Natural killer cell (primary cell): ENCODE results near the gene IL4R. TPM values are rescaled to one million over a fixed set of nuclear protein-coding genes. Genes with fewer than 3 reads are reported as not detected.
"Not testable (repeated sequence)": the region's sequence is repeated elsewhere in the genome, so short reads cannot be mapped to it uniquely, and the experiment has no call there.

Source experiments
- ATAC-seq, 3 donors: fragments of 150-1000 bp in 2 of 3; fragments of 200-7000 bp in 1 of 3; cut with Tn5 transposase; 1 replicate in 1 of 3; 2 replicates in 2 of 3; pipeline ENCODE4 v1.10.0; 2021; ENCODE audit warnings: mild to moderate bottlenecking in 2 of 3, moderate library complexity in 2 of 3
- DNase-seq, 2 donors: peaks; one replicate each; pipeline versions ENCODE4 v3.0.0 to v3.0.0-alpha.2; 2013 to 2021; ENCODE audit warnings: mixed read lengths in 1 of 2
- H3K27ac ChIP-seq: one replicate; pipeline ENCODE4 v1.5.1; 2013; ENCODE audit warnings: mild to moderate bottlenecking, low read length
- H3K27me3 ChIP-seq: one replicate; pipeline ENCODE4 v1.6.1; 2013; ENCODE audit warnings: low read length; ENCODE audit not compliant: control insufficient read depth, insufficient read depth
- H3K36me3 ChIP-seq: one replicate; pipeline ENCODE4 v1.6.1; 2013; ENCODE audit warnings: low read length; ENCODE audit not compliant: control insufficient read depth, insufficient read depth
- H3K4me1 ChIP-seq: one replicate; pipeline ENCODE4 v1.6.1; 2013; ENCODE audit warnings: low read length; ENCODE audit not compliant: control insufficient read depth, insufficient read depth
- H3K4me3 ChIP-seq: one replicate; pipeline ENCODE4 v1.5.1; 2013; ENCODE audit warnings: low read length
- H3K9me3 ChIP-seq: one replicate; pipeline ENCODE4 v1.6.1; 2013; ENCODE audit warnings: low read length; ENCODE audit not compliant: control insufficient read depth, insufficient read depth
- H3K27ac Mint-ChIP-seq, 2 donors: one replicate each; pipeline ENCODE4 v1.8.0; 2022; ENCODE audit warnings: mild to moderate bottlenecking in 2 of 2, mixed read lengths in 2 of 2, moderate library complexity in 1 of 2
- H3K27me3 Mint-ChIP-seq, 2 donors: one replicate each; pipeline ENCODE4 v1.8.0; 2022; ENCODE audit warnings: low read depth in 2 of 2, mixed read lengths in 2 of 2
- H3K36me3 Mint-ChIP-seq: one replicate; pipeline ENCODE4 v1.8.0; 2022; ENCODE audit warnings: mixed read lengths
- H3K4me1 Mint-ChIP-seq, 2 donors: one replicate each; pipeline ENCODE4 v1.8.0; 2022; ENCODE audit warnings: mixed read lengths in 2 of 2
- H3K4me3 Mint-ChIP-seq: one replicate; pipeline ENCODE4 v1.8.0; 2022; ENCODE audit warnings: mild to moderate bottlenecking, moderate library complexity, mixed read lengths
- H3K9me3 Mint-ChIP-seq, 2 donors: one replicate each; pipeline ENCODE4 v1.8.0; 2022; ENCODE audit warnings: mixed read lengths in 2 of 2
- CTCF ChIP-seq: fragments of 200-600 bp; IDR thresholded peaks from one replicate; pipeline ENCODE4 v1.8.0; 2022; ENCODE audit warnings: antibody characterized with exemption
- WGBS: methylation state at CpG from one replicate; pipeline ENCODE4 v1.1.7; 2013; ENCODE audit warnings: missing lambda C conversion rate; ENCODE audit not compliant: insufficient coverage; 5-methylcytosine and 5-hydroxymethylcytosine counted together
- intact Hi-C: fragments of 100-400 bp; cut with micrococcal nuclease; formaldehyde crosslinking; loops from one replicate; pipeline ENCODE4 v1.14.2; 2022
- total RNA-seq, 4 donors: library from RNA; stranded (reverse); fragments of 120-200 nt in 1 of 4; gene quantifications; one replicate each; pipeline versions ENCODE4 v1.2.3 to v1.2.4, GENCODE V29; 2013 to 2022

IL4R gene
- total RNA-seq, 3 donors from 2014 or later (not counting 1 experiment from before 2014, with no cell fraction given), result 70.2 to 87.2 (median 86.0) TPM

- DNase-seq, result peak in 1 of 2 donors; percentile 42
- peaks cover 14% of the 10 kb centered on the region for H3K36me3 Mint-ChIP-seq
- Histone ChIP-seq H3K27me3 (no peaks in the 10 kb centered on the region), H3K36me3 (peaks cover 12% of the 10 kb centered on the region), H3K27ac (peak overlapping the region; percentile 40), H3K4me3 (no peak overlapping the region), H3K9me3 (no peaks in the 10 kb centered on the region), H3K4me1 (peaks cover 54% of the 10 kb centered on the region)
- H3K27ac Mint-ChIP-seq, result peak overlapping the region; percentile 75 to 91
- H3K4me3 Mint-ChIP-seq, result peak overlapping the region; percentile 41
- WGBS, result 63% methylated on average over 6 of the region's 6 CpGs
- H3K4me1 Mint-ChIP-seq, result peaks cover 74 to 78% of the 10 kb centered on the region in 2 donors
- TF ChIP-seq CTCF, result no peak
- no peaks in the 10 kb centered on the region for H3K9me3 Mint-ChIP-seq
- H3K27me3 Mint-ChIP-seq, result no peaks in the 10 kb centered on the region
- ATAC-seq, result no peak
- intact Hi-C loops, result no loop called here
Measured at GRCh38 chr16:27408602-27409031, 94.8 kb downstream of the IL4R start.

GRCh38 chr16:27409958-27410357 lies 96.2 kb downstream of the IL4R start:
- DNase-seq, H3K27ac ChIP-seq, H3K9me3 ChIP-seq, intact Hi-C loops, H3K4me3 Mint-ChIP-seq, H3K27me3 Mint-ChIP-seq, H3K9me3 Mint-ChIP-seq, H3K27me3 ChIP-seq, ATAC-seq, H3K4me3 ChIP-seq: not testable (repeated sequence)
- WGBS, result 71% methylated on average over 2 of the region's 2 CpGs
- Histone ChIP-seq H3K36me3 (peaks cover 12% of the 10 kb centered on the region), H3K4me1 (peaks cover 40% of the 10 kb centered on the region)
- H3K27ac Mint-ChIP-seq, result peak overlapping the region in 1 of 2 donors; percentile 76
- H3K36me3 Mint-ChIP-seq, result peaks cover 14% of the 10 kb centered on the region
- peaks cover 73% of the 10 kb centered on the region in 2 donors for H3K4me1 Mint-ChIP-seq

- no peak overlapping the region for H3K27ac ChIP-seq
- no peak overlapping the region for H3K4me3 ChIP-seq
- H3K4me1 ChIP-seq, result peaks cover 32% of the 10 kb centered on the region
- no peak for DNase-seq
- no peak for TF ChIP-seq CTCF
- Mint-ChIP-seq H3K4me3 (no peak overlapping the region), H3K27me3 (no peaks in the 10 kb centered on the region), H3K27ac (peak overlapping the region in 1 of 2 donors; percentile 76), H3K9me3 (no peaks in the 10 kb centered on the region), H3K4me1 (peaks cover 74 to 81% of the 10 kb centered on the region in 2 donors), H3K36me3 (peaks cover 14% of the 10 kb centered on the region)
- H3K9me3 ChIP-seq, result no peaks in the 10 kb centered on the region
- ATAC-seq, result no peak
- no peaks in the 10 kb centered on the region for H3K27me3 ChIP-seq
- intact Hi-C loops, result no loop called here
- WGBS, result no CpG with 5 or more reads among the region's 1 CpG
- H3K36me3 ChIP-seq, result peaks cover 12% of the 10 kb centered on the region
Measured at GRCh38 chr16:27410761-27411160, 97.0 kb downstream of the IL4R start.

GRCh38 chr16:27413956-27414355 lies 100.2 kb downstream of the IL4R start:
- Histone ChIP-seq H3K4me3 (no peak overlapping the region), H3K27ac (no peak overlapping the region), H3K27me3 (no peaks in the 10 kb centered on the region), H3K4me1 (peaks cover 10% of the 10 kb centered on the region), H3K9me3 (no peaks in the 10 kb centered on the region), H3K36me3 (peaks cover 26% of the 10 kb centered on the region)
- TF ChIP-seq CTCF, result no peak
- no CpG with 5 or more reads among the region's 2 CpGs for WGBS
- H3K27ac Mint-ChIP-seq, result peak overlapping the region; percentile 11 to 82
- ATAC-seq (no peak), DNase-seq (no peak)
- no peak overlapping the region for H3K4me3 Mint-ChIP-seq
- H3K4me1 Mint-ChIP-seq, result peaks cover 55 to 64% of the 10 kb centered on the region in 2 donors
- H3K36me3 Mint-ChIP-seq, result peaks cover 23% of the 10 kb centered on the region
- H3K9me3 Mint-ChIP-seq, result no peaks in the 10 kb centered on the region
- H3K27me3 Mint-ChIP-seq, result no peaks in the 10 kb centered on the region
- intact Hi-C loops, result loop anchor here (2.0 kb wide), 1 partner anchor 23 kb away; no protein-coding TSS in a partner anchor

Other genes starting within 250 kb of the IL4R start
- not detected for gene C16orf82, start 247.0 kb upstream of the IL4R start, total RNA-seq
- 10 to 100 TPM; 11.4 to 17.9 (median 17.8) TPM for gene KDM8, start 110.4 kb upstream of the IL4R start, total RNA-seq
- gene NSMCE1, start 45.2 kb upstream of the IL4R start, total RNA-seq, result 10 to 100 TPM; 29.4 to 42.7 (median 37.7) TPM
- gene IL21R, start 88.2 kb downstream of the IL4R start, total RNA-seq, result 10 to 100 TPM; 24.3 to 45.7 (median 26.5) TPM
- gene GTF3C1, start 235.9 kb downstream of the IL4R start, total RNA-seq, result 100 to 1,000 TPM; 111 to 160 (median 125) TPM
- gene KATNIP, start 236.2 kb downstream of the IL4R start, total RNA-seq, result 10 to 100 TPM; 32.6 to 38.4 (median 32.7) TPM